Ishikawa (cell line): ENCODE results near the gene DCUN1D5.

ENCODE experiments used
- CEBPB ChIP-seq: IDR thresholded peaks from 2 replicates; pipeline ENCODE4 v1.6.1; 2012
- CREB1 ChIP-seq: IDR thresholded peaks from 2 replicates; pipeline ENCODE4 v1.6.1; 2012; ENCODE audit warnings: low read depth
- EGR1 ChIP-seq: IDR thresholded peaks from 2 replicates; pipeline ENCODE4 v1.6.1; 2012
- EP300 ChIP-seq: IDR thresholded peaks from 2 replicates; pipeline ENCODE4 v1.6.1; 2012; ENCODE audit warnings: borderline replicate concordance
- FOXM1 ChIP-seq: IDR thresholded peaks from 2 replicates; pipeline ENCODE4 v1.6.1; 2012; ENCODE audit warnings: low read depth, borderline replicate concordance
- NFIC ChIP-seq: IDR thresholded peaks from 2 replicates; pipeline ENCODE4 v1.6.1; 2012
- RAD21 ChIP-seq: IDR thresholded peaks from 2 replicates; pipeline ENCODE4 v1.6.1; 2012; ENCODE audit warnings: low read depth
- REST ChIP-seq: IDR thresholded peaks from 2 replicates; pipeline ENCODE4 v1.6.1; 2012; ENCODE audit warnings: low read depth, mild to moderate bottlenecking
- TAF1 ChIP-seq: IDR thresholded peaks from 2 replicates; pipeline ENCODE4 v1.6.1; 2012; ENCODE audit warnings: low read depth, mild to moderate bottlenecking
- TCF12 ChIP-seq: IDR thresholded peaks from 2 replicates; pipeline ENCODE4 v1.6.1; 2012; ENCODE audit warnings: low read depth
- TEAD4 ChIP-seq: IDR thresholded peaks from 2 replicates; pipeline ENCODE4 v1.6.1; 2012
- USF1 ChIP-seq: IDR thresholded peaks from 2 replicates; pipeline ENCODE4 v1.6.1; 2012
- YY1 ChIP-seq: IDR thresholded peaks from 2 replicates; pipeline ENCODE4 v1.6.1; 2012; ENCODE audit warnings: low read depth
- ZBTB7A ChIP-seq: IDR thresholded peaks from 2 replicates; pipeline ENCODE4 v1.6.1; 2012; ENCODE audit warnings: low read depth
- TF ChIP-seq, protein P1 (sequence below): IDR thresholded peaks from 2 replicates; pipeline ENCODE4 v1.6.1; 2012

Gene DCUN1D5

DNA sequence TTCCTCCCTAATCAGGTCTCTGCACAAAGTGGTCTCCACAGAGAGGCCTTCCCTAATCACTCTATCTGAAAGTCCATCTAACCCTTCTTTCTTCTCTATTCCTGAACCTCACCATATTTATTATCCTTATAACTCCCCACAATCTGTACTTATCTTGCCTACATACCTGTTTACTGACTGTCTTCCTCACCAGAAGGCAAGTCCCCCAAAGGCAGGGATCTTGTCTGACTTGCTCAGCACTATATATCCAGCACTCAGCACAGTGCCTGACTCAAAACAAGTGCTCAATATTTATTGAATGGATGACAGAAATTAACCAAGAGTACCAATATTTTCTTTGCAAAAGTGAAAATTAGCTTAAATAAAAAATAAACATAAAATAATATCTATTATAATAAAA lies 5.5 kb downstream of the DCUN1D5 start:
- TF ChIP-seq TAF1 (no peak), EP300 (no peak), REST (no peak), RAD21 (no peak), FOXM1 (no peak), ZBTB7A (no peak), EGR1 (no peak), YY1 (no peak), CREB1 (no peak), USF1 (no peak), NFIC (no peak), CEBPB (no peak), TCF12 (no peak), TEAD4 (no peak)
- TF ChIP-seq, protein P1, sequence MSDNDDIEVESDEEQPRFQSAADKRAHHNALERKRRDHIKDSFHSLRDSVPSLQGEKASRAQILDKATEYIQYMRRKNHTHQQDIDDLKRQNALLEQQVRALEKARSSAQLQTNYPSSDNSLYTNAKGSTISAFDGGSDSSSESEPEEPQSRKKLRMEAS, result no peak

DNA sequence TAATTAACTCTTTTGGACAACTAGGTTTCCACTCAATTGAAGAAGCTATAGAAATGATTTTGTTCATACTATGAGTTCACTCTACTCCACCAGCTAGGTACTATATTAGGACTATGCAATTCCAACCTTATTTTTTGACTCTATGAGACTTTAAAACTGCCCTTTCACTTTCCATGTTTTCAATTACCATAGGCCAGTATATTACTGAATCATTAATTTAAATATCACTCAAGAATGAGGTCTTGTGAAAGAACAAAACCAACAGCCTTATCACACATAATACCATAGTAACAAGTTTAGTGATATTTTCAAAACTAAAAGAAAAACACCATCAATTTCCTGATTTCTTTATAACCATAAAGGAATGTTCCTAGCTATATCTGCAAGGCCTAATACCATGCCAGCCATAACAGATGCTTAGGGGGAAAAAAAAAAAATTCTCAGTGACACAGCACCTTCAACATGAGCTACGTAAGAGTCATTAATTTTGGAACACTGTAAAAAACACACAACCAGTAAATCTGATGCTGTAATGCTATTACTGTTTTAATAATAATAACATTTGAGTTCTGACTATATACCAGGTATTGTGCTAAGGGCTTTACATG lies 6.1 kb downstream of the DCUN1D5 start:
- TF ChIP-seq ZBTB7A (no peak), CREB1 (no peak), CEBPB (no peak), RAD21 (no peak)

- no peak for TF ChIP-seq FOXM1
- no peak for TF ChIP-seq TCF12
- no peak for TF ChIP-seq ZBTB7A
- TF ChIP-seq YY1, result no peak
- TF ChIP-seq USF1, result no peak
- TF ChIP-seq RAD21, result no peak
- no peak for TF ChIP-seq CREB1
- no peak for TF ChIP-seq CEBPB
- no peak for TF ChIP-seq NFIC
- TF ChIP-seq TAF1, result no peak
Observed at GRCh38 chr11:103079833-103080232, 12.1 kb downstream of the DCUN1D5 start.

GRCh38 chr11:103078710-103079109 lies 13.2 kb downstream of the DCUN1D5 start:
- TF ChIP-seq YY1 (no peak), EP300 (no peak), FOXM1 (no peak), CREB1 (no peak), NFIC (no peak)
- TF ChIP-seq, protein P1, result no peak

DNA sequence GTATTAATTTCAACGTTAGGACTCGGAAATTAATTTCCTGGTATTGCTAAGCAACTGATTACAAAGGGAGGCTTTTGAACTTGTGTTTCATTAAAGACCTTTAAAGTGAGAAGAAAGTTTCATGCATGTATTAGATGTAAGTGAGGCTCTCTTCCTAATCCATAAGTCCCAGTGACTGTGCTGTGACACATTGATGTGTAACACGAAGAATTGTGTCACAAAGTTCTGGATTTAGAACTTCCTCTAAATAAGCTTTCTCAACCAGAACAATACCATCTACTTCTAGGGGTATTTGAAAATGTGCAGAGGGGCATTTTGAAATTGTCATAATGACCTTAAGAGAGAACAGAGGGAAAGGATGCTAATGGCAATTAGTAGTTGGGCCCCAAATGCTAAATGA lies 14.4 kb downstream of the DCUN1D5 start:
- TF ChIP-seq CREB1, result no peak

- no peak for TF ChIP-seq TCF12
- no peak for TF ChIP-seq USF1
- no peak for TF ChIP-seq CREB1
- TF ChIP-seq REST, result no peak
- TF ChIP-seq EGR1, result no peak
- TF ChIP-seq, protein P1, result no peak
- no peak for TF ChIP-seq RAD21
Observed at GRCh38 chr11:103076361-103076760, 15.6 kb downstream of the DCUN1D5 start.
